Ureter (tissue), 1 donor: Measurements from ENCODE around the gene KCNH4. TPM values are rescaled to one million over a fixed set of nuclear protein-coding genes. Genes with fewer than 3 reads are reported as not detected.
"Not testable (repeated sequence)": the region's sequence is repeated elsewhere in the genome, so short reads cannot be mapped to it uniquely, and the experiment has no call there.

Source experiments
- DNase-seq: peaks from one replicate; pipeline ENCODE4 v3.0.0-alpha.2; 2020; ENCODE audit warnings: low spot score
- total RNA-seq: library from RNA; stranded (reverse); gene quantifications from one replicate; pipeline ENCODE4 v1.2.4, GENCODE V29; 2023
- donor health status: DM: yes; HTN: yes; CAD: no.

The KCNH4 gene
- total RNA-seq, result 0.99 TPM

DNA sequence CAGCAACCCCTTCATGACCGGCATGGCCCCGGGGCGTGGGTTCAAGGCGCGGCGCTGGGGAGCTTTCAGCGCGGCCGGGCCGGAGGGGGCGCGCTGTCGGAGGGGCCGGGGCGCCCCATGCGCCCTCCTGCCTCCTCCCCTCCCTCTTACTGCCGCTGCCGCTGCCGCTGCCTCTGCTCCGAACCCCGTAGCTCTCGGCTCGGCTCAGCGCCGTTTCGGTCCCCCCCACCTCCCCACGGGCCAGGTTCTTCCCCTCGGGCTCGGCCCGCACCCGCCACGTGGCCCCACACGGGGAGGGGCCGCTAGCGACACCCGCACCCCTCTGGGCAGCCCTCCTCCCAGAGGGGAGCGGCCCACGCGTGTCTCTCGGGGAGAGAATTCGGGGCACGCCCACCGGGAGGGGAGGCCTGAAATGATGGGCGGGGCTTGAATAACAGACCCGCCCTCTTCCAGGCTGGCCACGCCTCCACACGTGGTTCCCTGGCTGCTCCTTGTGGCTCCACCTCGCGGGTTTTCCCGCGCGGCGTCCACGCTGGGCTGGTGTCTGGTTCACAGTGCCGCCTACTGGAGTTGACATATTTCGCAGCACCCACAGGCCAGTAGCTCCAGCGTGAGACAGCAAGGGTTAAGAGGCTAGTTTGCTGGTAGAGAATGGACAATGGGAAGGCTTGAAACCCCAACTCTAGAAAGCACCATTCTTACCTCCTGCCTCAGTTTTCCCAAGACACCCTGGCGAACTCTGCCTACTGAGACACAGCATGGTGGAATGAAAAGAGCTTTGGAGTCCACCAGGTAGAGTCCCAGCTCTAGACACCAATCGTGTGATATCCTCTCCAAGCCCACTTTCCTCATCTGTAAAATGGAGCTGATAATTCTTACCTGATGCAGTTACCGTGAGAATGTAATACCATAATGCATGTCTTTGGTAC, at the start of gene KCNH4:
KCNH4 (minus strand) TSS at position 221 of the 929 bp plus-strand sequence; CDS start at position 24, 197 bp downstream.
- peak; percentile 82 for DNase-seq

- DNase-seq, result no peak
Observed at GRCh38 chr17:42230225-42230624, 49.3 kb upstream of the KCNH4 start.

DNA sequence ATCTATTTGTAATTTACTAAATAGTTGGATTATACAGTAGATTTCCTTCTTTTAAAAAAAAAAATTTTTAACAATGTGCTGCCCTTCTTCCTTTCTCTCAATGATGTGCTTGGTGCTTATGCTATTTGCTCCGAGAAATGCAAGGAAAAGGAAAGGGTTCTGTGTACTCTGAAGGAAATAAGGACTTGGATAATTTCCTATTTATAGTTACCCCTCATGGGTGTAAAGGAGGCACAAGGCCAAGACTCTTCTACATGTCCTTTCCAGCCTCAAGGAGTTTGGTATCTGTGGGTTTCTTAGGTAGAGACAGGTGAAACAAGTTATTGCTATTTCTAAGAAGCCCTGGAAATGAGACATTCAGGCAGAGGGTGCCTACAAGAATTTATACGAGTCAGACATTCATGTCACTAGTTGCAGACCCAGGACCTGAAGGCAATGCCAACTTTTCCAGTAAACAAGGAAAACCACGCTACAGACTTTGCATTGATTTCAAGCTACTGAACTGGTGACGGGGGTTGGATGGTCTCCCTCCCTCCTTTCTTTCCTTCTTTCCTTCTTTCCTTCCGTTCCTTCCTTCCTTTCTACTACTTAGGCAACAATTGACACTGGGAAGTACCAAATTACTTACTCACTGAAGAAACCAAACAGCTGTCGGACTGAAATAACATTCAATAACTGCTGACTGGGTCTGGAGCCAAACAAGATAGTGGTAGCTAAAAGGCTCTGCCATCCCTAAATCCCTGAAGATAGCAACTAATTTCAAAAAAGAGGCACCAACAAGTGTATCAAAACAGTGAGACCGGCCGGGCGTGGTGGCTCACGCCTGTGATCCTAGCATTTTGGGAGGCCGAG, 47.1 kb upstream of the KCNH4 start:
- DNase-seq, result no peak

- DNase-seq, result no peak
Observed at GRCh38 chr17:42225646-42226045, 44.7 kb upstream of the KCNH4 start.

DNA sequence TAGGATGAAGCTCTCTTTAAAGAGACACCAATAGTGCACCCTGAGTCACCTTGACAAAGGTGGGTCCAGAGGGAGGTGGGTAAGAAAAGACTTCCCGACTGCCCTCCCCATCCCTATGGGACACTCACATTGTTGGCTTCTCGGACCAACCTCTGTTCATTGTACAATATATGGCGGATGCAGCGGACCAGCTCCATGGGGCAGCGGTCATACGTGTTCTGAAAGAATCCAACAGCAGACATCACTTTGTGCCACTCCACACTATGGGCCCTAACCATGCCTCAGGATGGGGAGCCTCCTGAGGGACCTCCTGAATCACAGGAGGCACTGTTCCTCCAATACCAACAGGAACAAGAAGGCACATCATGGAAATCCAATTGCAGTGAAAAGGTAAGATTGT, 43.7 kb upstream of the KCNH4 start:
- no peak for DNase-seq

DNA sequence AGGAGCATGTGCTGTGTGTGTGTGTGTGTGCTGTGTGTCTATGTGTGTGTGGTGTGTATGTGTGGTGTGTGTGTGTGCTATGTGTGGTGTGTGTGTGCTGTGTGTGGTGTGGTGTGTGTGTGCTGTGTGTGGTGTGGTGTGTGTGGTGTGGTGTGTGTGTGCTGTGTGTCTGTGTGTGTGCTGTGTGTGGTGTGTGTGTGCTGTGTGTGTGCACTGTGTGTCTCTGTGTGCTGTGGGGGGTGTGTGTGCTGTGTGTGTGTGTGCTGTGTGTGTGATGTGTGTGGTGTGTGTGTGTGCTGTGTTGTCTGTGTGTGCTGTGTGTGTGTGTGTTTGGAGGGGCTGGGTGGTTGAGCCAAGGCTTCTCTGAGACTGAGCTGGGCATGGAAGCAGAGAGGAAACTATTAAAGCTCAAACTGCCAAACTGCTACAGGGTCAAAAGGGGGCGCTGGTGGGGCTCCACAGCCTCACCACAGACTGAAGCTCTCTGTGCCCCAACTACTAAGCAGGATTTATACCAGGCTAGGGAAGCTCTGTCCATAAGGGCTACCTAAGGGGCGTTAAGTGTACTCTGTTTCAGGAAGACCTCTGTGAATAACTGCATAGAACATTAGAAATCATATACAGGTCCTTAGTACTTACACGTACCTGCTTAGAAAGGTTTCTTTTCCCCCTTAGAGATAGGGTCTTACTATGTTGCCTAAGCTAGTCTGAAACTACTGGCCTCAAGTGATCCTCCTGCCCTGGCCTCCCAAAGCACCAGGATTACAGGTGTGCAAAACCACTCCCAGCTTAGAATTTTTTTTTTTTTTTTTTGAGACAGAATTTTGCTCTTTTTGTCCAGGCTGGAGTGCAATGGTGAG, 41.2 kb upstream of the KCNH4 start:
- no peak for DNase-seq

- DNase-seq, result not testable (repeated sequence)
Observed at GRCh38 chr17:42219280-42219679, 38.3 kb upstream of the KCNH4 start.

DNA sequence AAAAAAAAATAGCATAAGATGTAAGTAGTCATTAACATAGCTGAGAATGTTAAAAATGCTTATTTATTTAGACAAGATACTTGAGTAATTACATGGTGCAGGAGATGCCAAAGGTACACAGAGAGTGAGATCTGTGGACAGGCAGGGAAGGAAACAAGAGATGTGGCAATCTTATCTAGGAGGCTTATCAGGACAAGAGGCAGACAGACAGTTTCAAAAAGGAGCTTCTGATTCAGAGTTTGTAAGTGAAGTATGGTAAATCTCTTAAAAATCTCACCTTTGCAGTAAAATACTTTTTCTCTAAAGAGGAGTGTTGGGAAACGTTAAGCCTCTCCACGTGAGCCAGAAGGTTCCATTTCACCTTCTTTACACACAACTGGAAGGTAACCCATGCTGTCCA, 33.2 kb upstream of the KCNH4 start:
- no peak for DNase-seq

DNA sequence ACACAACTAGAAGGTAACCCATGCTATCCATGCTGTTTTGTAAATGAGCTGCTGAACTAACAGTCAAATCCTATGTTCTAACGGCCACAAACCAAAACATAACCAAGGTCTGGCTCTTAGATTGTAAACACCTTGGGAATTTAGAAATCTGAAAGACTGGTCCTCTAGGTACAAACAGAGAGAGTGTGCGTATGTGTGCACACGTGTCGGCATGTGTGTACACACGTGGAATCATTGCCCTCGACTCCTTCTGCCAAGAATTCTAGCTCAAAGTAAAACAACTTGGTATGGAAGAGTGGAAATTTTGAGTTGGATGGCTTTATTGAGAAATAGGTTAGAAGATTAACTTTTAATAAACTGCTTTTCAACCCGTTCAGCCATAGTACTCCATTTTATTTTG, 31.4 kb upstream of the KCNH4 start:
- DNase-seq, result no peak

GRCh38 chr17:42211921-42212341, 31.0 kb upstream of the KCNH4 start:
- peak; percentile 65 for DNase-seq

- DNase-seq, result no peak
Observed at GRCh38 chr17:42210046-42210445, 29.1 kb upstream of the KCNH4 start.

DNA sequence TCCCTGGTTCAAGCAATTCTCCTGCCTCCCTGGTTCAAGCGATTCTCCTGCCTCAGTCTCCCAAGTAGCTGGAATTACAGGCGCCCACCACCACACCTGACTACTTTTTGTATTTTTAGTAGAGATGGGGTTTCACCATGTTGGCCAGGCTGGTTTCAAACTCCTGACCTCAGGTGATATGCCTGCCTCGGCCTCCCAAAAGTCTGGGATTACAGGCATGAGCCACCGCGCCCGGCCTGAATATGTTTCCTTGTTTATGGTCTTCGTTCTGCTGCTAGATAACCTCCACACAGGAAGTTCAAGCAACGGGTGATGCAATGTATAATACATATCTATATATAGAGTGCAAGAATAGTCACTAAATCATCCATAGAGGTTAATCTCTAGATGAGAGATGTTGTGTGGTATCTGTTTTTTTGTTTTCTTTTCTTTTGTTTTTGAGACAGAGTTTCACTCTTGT, 25.2 kb upstream of the KCNH4 start:
- not testable (repeated sequence) for DNase-seq

GRCh38 chr17:42203354-42203753, 22.4 kb upstream of the KCNH4 start:
- no peak for DNase-seq

- DNase-seq, result no peak
Observed at GRCh38 chr17:42202696-42203095, 21.8 kb upstream of the KCNH4 start.

GRCh38 chr17:42202159-42202558, 21.2 kb upstream of the KCNH4 start:
- DNase-seq, result no peak

DNA sequence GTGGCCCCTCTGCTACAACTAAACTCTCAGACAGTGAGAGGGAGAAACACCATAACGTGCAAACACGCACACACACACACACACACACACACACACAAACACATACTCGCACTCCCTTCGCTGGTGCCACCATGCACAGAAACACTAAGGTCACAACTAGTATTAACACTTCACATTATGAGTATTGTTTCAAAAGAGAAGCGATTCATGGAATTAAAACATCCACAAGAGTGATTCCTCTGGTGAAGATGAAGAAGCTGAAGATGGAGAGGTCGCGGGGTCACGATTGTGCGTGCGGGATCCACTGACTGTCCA, 20.5 kb upstream of the KCNH4 start:
- DNase-seq, result no peak

DNA sequence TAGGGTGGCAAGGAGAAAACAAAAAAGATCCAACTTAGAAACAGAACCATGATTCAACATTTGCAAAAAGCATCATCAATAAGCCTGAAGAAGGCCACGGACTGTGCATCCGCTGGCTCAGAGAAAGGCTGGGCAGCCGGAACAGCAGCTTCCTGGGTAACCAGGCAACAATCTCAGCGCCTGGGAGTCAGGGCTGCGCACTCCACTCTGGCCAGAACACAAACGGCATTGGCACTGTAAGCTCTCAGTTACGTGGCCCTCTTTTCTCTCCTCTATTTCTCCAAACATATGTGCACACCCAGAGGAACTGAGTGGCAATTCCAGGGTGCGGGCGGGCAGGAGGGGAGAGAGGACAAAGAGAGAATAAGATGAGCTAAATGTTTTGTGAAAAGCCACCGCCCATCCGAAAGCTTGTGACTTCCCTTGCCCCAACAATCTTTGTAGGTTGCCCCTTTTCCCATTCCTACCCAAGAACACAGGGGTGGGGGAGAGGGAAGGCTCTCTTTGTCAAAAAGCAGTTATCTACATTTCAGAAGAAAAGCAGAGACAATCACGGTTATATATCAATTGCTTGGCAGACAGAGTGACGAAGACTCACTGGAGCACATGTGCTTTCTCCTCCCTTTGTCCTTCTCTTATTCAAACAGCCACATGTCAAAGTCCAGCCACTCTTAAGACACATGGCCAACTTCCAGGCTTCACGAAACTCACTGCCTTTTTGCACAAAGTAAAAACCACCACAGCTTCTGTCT, 19.9 kb upstream of the KCNH4 start:
- DNase-seq, result no peak

- DNase-seq, result no peak
Observed at GRCh38 chr17:42199416-42200011, 18.6 kb upstream of the KCNH4 start.

DNA sequence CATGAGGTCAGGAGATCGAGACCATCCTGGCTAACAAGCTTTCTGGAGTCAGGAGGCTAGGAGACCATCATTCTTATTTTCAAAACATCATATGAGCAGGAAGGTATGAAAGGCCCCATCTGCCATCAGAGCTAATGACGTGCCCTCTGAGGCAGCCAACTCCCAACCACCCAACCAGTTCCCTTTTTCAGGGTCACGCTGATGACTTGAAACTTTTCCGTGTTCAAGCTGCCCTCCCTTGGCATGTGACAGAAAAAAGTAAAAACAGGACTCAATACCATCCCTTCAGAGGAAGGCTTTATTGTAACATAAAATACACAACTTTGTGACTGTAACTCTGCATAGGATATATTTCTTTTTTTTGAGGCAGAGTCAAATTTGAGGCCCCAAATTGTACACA, 18.0 kb upstream of the KCNH4 start:
- no peak for DNase-seq

DNA sequence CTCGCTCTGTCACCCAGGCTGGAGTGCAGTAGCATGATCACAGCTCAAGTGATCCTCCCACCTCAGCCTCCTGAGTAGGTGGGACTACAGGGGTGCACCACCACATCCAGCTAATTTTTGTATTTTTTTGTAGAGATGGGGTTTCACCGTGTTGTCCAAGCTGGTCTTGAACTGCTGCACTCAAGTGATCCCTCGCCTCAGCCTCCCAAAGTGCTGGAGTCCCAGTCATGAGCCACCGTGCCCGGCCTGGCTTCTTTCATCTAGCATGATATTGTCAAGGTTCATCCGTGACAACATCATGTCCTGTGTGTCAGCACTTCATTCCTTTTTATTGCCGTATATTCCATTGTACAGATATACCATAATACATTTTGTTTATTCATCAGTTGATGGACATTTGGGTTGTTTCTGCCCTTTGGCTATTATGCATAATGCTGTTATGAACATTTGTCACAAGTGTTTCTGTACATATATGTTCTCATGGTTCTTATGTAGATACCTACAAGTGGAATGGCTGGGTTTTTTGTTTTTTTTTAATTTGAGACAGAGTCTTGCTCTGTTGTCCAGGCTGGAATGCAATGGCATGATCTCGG, 16.7 kb upstream of the KCNH4 start:
- DNase-seq, result no peak
